HCT116 (cell line): ENCODE measurements around the gene MRRF. TPM values are rescaled to one million over a fixed set of nuclear protein-coding genes. Genes with fewer than 3 reads are reported as not detected.

Experiments used
- ATAC-seq: fragments of 200-7000 bp; cut with Tn5 transposase; 2 replicates; pipeline ENCODE4 v1.9.1; 2020; ENCODE audit warnings: mild to moderate bottlenecking, moderate library complexity
- BruUV-seq: library from RNA; stranded (reverse); fragments of 400-500 nt; replicated peaks from 2 replicates; lab custom pipeline; 2021; lab: Mats Ljungman, UMichigan
- CTCF ChIA-PET: fragments of 300-600 bp; sonication (Branson Sonifier 250); formaldehyde crosslinking; loops from one replicate; lab custom pipeline; 2021; ENCODE audit warnings: antibody characterized with exemption; lab: Charles Lee
- POLR2A ChIA-PET: fragments of 300-600, 350-600 bp; sonication (Branson Sonifier 250); formaldehyde crosslinking; loops from one replicate; lab custom pipeline; 2021; ENCODE audit warnings: antibody characterized with exemption; lab: Charles Lee
- RAD21 ChIA-PET, 2 experiments: fragments of 300-600 bp; sonication (Branson Sonifier 250); formaldehyde crosslinking; loops; one replicate each; lab custom pipeline; 2023; ENCODE audit warnings: low total read pairs in 2 of 2; ENCODE audit not compliant: uncharacterized antibody in 2 of 2, unreplicated experiment in 2 of 2, low non-redundant PET in 1 of 2; lab: Charles Lee
- DNase-seq: peaks from one replicate; pipeline ENCODE4 v3.0.0-alpha.2; 2010; ENCODE audit warnings: low read depth, low spot score
- H2AFZ ChIP-seq: fragments of 200-600 bp; shearing (Covaris generic), sonication (generic); 2 replicates; pipeline ENCODE4 v1.6.1; 2017; ENCODE audit warnings: low read depth, mixed run types, mixed read lengths, antibody characterized with exemption, low read length; ENCODE audit not compliant: poor library complexity, severe bottlenecking
- H3K27ac ChIP-seq: 2 replicates; pipeline ENCODE4 v1.5.1; 2012; ENCODE audit warnings: low read depth, low read length
- H3K27me3 ChIP-seq: fragments of 200-600 bp; sonication (generic); 2 replicates; pipeline ENCODE4 v1.6.1; 2016; ENCODE audit warnings: mixed run types, low read length, mixed read lengths; ENCODE audit not compliant: insufficient read depth
- H3K36me3 ChIP-seq, 2 experiments: fragments of 200-500 bp in 1 of 2; fragments of 200-600 bp in 1 of 2; sonication (Bioruptor generic) in 1 of 2; sonication (generic) in 1 of 2; 2 replicates each; pipeline versions ENCODE4 v1.5.1 to v1.6.1; 2014 to 2016; ENCODE audit warnings: low read length in 2 of 2, inconsistent platforms in 1 of 2, mixed read lengths in 1 of 2, mixed run types in 1 of 2; ENCODE audit not compliant: insufficient read depth in 2 of 2, control insufficient read depth in 1 of 2
- H3K4me1 ChIP-seq, 2 experiments: fragments of 200-600 bp in 1 of 2; sonication (generic) in 1 of 2; 2 replicates each; pipeline versions ENCODE4 v1.5.1 to v1.6.1; 2012 to 2017; ENCODE audit warnings: low read length in 2 of 2, inconsistent platforms in 1 of 2, mild to moderate bottlenecking in 1 of 2, mixed read lengths in 1 of 2, mixed run types in 1 of 2, moderate library complexity in 1 of 2; ENCODE audit not compliant: insufficient read depth in 2 of 2, control insufficient read depth in 1 of 2
- H3K4me2 ChIP-seq: fragments of 200-600 bp; sonication (generic); 2 replicates; pipeline ENCODE4 v1.6.1; 2017; ENCODE audit warnings: mixed run types, low read length, mixed read lengths
- H3K4me3 ChIP-seq, 2 experiments: fragments of 200-600 bp in 1 of 2; sonication (generic) in 1 of 2; replicated peaks in 1 of 2; 2 replicates each; pipeline ENCODE4 v1.5.1; 2011 to 2016; ENCODE audit warnings: low read length in 2 of 2, control low read depth in 1 of 2, low read depth in 1 of 2, mild to moderate bottlenecking in 1 of 2, mixed read lengths in 1 of 2, mixed run types in 1 of 2
- H3K79me2 ChIP-seq: fragments of 200-600 bp; sonication (generic); 2 replicates; pipeline ENCODE4 v1.6.1; 2017; ENCODE audit warnings: mild to moderate bottlenecking, mixed run types, low read length, moderate library complexity, mixed read lengths; ENCODE audit not compliant: insufficient read depth
- H3K9ac ChIP-seq: fragments of 200-600 bp; sonication (generic); 2 replicates; pipeline ENCODE4 v1.6.1; 2016; ENCODE audit warnings: low read length, mixed read lengths
- H3K9me2 ChIP-seq: fragments of 200-600 bp; sonication (generic), shearing (Covaris generic); 2 replicates; pipeline ENCODE4 v1.6.1; 2017; ENCODE audit warnings: mixed run types, mild to moderate bottlenecking, moderate library complexity; ENCODE audit not compliant: insufficient read depth
- H3K9me3 ChIP-seq, 2 experiments: fragments of 200-500 bp in 1 of 2; fragments of 200-600 bp in 1 of 2; sonication (Bioruptor generic) in 1 of 2; sonication (generic) in 1 of 2; 2 replicates each; pipeline ENCODE4 v1.6.1; 2014 to 2017; ENCODE audit warnings: low read length in 2 of 2, mixed read lengths in 2 of 2, inconsistent platforms in 1 of 2, low read depth in 1 of 2, mild to moderate bottlenecking in 1 of 2, mixed run types in 1 of 2, moderate library complexity in 1 of 2; ENCODE audit not compliant: control insufficient read depth in 1 of 2, insufficient read depth in 1 of 2
- H4K20me1 ChIP-seq: fragments of 200-600 bp; sonication (generic), shearing (Covaris generic); 2 replicates; pipeline ENCODE4 v1.6.1; 2017; ENCODE audit warnings: mixed run types, mild to moderate bottlenecking, moderate library complexity; ENCODE audit not compliant: insufficient read depth
- CBX3 ChIP-seq: IDR thresholded peaks from 2 replicates; pipeline ENCODE4 v1.6.1; 2012; ENCODE audit warnings: low read depth
- CEBPB ChIP-seq: IDR thresholded peaks from 2 replicates; pipeline ENCODE4 v1.6.1; 2012; ENCODE audit warnings: low read depth
- EGR1 ChIP-seq: IDR thresholded peaks from 2 replicates; pipeline ENCODE4 v1.6.1; 2012; ENCODE audit warnings: low read depth
- ELF1 ChIP-seq: IDR thresholded peaks from 2 replicates; pipeline ENCODE4 v1.6.1; 2012; ENCODE audit warnings: low read depth, borderline replicate concordance
- EZH2 ChIP-seq: fragments of 200-600 bp; sonication (generic); IDR thresholded peaks from 2 replicates; pipeline ENCODE4 v1.6.1; 2017; ENCODE audit warnings: antibody characterized with exemption, mixed run types
- EZH2phosphoT487 ChIP-seq: fragments of 200-600 bp; IDR thresholded peaks from 2 replicates; pipeline ENCODE4 v1.6.1; 2018; ENCODE audit warnings: antibody characterized with exemption, borderline replicate concordance
- POLR2AphosphoS5 ChIP-seq: IDR thresholded peaks from 2 replicates; pipeline ENCODE4 v1.6.1; 2011; ENCODE audit warnings: mild to moderate bottlenecking, low read depth, low read length, moderate library complexity
- RAD21 ChIP-seq: IDR thresholded peaks from 2 replicates; pipeline ENCODE4 v1.6.1; 2012; ENCODE audit warnings: low read depth, mild to moderate bottlenecking
- SIN3A ChIP-seq: IDR thresholded peaks from 2 replicates; pipeline ENCODE4 v1.6.1; 2012; ENCODE audit warnings: low read depth
- SP1 ChIP-seq: IDR thresholded peaks from 2 replicates; pipeline ENCODE4 v1.6.1; 2012; ENCODE audit warnings: low read depth
- SRF ChIP-seq: IDR thresholded peaks from 2 replicates; pipeline ENCODE4 v1.6.1; 2012; ENCODE audit warnings: low read depth
- YY1 ChIP-seq: IDR thresholded peaks from 2 replicates; pipeline ENCODE4 v1.6.1; 2011; ENCODE audit warnings: low read length, low read depth, moderate library complexity, mild to moderate bottlenecking; ENCODE audit not compliant: insufficient replicate concordance; ENCODE audit errors: extremely low read depth
- ZFX ChIP-seq: fragments of 450-650 bp; IDR thresholded peaks from 2 replicates; pipeline ENCODE4 v1.6.1; 2017
- intact Hi-C: fragments of 100-400 bp; cut with micrococcal nuclease; formaldehyde crosslinking; loops from 2 replicates; pipeline ENCODE4 v1.10.0; 2022
- total RNA-seq: library from RNA; stranded (reverse); gene quantifications from one replicate; pipeline ENCODE4 v1.2.1, GENCODE V29; 2021; ENCODE audit not compliant: unreplicated experiment
- TF ChIP-seq, protein P1 (sequence below): IDR thresholded peaks from 2 replicates; pipeline ENCODE4 v1.6.1; 2011; ENCODE audit warnings: mild to moderate bottlenecking, low read length, moderate library complexity; ENCODE audit not compliant: insufficient replicate concordance; ENCODE audit errors: extremely low read depth
- TF ChIP-seq, protein P2 (sequence below): IDR thresholded peaks from 2 replicates; pipeline ENCODE4 v1.6.1; 2012; ENCODE audit warnings: low read depth

The MRRF gene
- total RNA-seq, 1 experiment from 2014 or later = 88.6 TPM

GRCh38 chr9:122219856-122220672, 44.6 kb upstream of the MRRF start (continued):
- TF ChIP-seq, protein P1, sequence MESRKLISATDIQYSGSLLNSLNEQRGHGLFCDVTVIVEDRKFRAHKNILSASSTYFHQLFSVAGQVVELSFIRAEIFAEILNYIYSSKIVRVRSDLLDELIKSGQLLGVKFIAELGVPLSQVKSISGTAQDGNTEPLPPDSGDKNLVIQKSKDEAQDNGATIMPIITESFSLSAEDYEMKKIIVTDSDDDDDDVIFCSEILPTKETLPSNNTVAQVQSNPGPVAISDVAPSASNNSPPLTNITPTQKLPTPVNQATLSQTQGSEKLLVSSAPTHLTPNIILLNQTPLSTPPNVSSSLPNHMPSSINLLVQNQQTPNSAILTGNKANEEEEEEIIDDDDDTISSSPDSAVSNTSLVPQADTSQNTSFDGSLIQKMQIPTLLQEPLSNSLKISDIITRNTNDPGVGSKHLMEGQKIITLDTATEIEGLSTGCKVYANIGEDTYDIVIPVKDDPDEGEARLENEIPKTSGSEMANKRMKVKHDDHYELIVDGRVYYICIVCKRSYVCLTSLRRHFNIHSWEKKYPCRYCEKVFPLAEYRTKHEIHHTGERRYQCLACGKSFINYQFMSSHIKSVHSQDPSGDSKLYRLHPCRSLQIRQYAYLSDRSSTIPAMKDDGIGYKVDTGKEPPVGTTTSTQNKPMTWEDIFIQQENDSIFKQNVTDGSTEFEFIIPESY = no peak
- TF ChIP-seq CBX3 (no peak), RAD21 (no peak), SRF (no peak), EZH2phosphoT487 (no peak), ELF1 (no peak), SIN3A (no peak), POLR2AphosphoS5 (no peak), ZFX (no peak)

DNA sequence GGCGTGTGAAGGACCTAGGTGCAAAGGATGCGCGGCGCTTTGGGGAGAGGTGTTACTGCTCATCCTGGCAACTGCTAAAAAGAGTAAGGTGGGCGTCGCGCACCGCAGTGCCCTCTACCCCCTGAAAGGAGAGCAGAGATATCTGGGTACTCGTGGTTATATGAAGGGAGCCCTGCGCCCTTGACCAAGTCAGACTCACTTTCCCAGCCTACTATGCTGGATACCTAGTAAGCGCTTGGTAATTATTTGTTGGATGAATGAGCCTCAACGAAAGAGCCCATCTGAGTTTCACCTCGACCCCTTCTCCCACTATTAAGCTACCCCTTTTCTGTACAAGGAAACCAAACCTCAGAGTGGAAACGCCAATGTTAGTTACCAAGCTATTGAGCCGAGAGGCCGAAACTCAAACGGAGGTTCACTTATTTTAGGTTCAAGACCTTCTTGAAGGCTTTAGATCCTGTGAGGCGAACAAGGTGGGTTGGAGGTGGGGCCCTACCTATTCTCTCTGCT, 44.0 kb upstream of the MRRF start:
- BruUV-seq = no TSS peak
- no peaks in the 10 kb centered on the region for H4K20me1 ChIP-seq
- TF ChIP-seq CBX3 (no peak), SRF (no peak), CEBPB (no peak), EZH2 (no peak), YY1 (no peak), EGR1 (no peak), SP1 (no peak)
- TF ChIP-seq, protein P1 = no peak
- TF ChIP-seq, protein P2, sequence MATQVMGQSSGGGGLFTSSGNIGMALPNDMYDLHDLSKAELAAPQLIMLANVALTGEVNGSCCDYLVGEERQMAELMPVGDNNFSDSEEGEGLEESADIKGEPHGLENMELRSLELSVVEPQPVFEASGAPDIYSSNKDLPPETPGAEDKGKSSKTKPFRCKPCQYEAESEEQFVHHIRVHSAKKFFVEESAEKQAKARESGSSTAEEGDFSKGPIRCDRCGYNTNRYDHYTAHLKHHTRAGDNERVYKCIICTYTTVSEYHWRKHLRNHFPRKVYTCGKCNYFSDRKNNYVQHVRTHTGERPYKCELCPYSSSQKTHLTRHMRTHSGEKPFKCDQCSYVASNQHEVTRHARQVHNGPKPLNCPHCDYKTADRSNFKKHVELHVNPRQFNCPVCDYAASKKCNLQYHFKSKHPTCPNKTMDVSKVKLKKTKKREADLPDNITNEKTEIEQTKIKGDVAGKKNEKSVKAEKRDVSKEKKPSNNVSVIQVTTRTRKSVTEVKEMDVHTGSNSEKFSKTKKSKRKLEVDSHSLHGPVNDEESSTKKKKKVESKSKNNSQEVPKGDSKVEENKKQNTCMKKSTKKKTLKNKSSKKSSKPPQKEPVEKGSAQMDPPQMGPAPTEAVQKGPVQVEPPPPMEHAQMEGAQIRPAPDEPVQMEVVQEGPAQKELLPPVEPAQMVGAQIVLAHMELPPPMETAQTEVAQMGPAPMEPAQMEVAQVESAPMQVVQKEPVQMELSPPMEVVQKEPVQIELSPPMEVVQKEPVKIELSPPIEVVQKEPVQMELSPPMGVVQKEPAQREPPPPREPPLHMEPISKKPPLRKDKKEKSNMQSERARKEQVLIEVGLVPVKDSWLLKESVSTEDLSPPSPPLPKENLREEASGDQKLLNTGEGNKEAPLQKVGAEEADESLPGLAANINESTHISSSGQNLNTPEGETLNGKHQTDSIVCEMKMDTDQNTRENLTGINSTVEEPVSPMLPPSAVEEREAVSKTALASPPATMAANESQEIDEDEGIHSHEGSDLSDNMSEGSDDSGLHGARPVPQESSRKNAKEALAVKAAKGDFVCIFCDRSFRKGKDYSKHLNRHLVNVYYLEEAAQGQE = no peak
- TF ChIP-seq, all 23 proteins: peak for 0
- DNase-seq (no peak), ATAC-seq (no peak)
- Histone ChIP-seq H3K4me1 (peaks cover 0 to 7% of the 10 kb centered on the region in 2 experiments; a peak in 1 of 4 replicates), H3K79me2 (no peaks in the 10 kb centered on the region), H3K4me3 (no peak overlapping the region), H3K27me3 (no peaks in the 10 kb centered on the region), H3K36me3 (no peaks in the 10 kb centered on the region), H3K9me2 (no peaks in the 10 kb centered on the region), H3K4me2 (no peak overlapping the region), H3K9ac (no peak overlapping the region), H3K9me3 (no peaks in the 10 kb centered on the region), H3K27ac (no peak overlapping the region), H2AFZ (no peak overlapping the region)
- RAD21 ChIA-PET = no interaction called here
- CTCF ChIA-PET = no interaction called here
- intact Hi-C loops = no loop called here
- POLR2A ChIA-PET = no interaction called here
